ENCODE measurements around the gene AGBL1.

DNA sequence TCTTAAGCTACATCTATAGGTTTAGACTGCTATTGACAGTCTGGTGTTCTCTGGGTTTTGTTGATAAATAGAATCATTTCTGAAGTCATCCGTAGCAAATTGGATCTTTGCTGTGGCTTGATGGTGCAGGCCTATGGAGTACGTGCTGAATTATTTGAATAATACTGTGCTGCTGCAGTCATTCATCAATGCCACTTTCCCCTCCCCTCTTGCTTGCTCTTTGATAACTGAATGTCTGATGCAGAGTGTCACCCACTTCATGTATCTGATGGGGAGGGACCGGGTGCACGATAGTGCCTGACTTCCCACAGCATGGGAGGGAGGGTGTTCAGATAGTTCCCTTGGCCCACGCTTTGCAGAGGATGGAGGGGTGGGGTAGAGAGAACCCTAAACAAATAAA, 179.9 kb downstream of the AGBL1 start:
- TF ChIP-seq POLR2A (IDR thresholded peaks at IDR 0.05), result no peak
- TF ChIP-seq, protein P1, sequence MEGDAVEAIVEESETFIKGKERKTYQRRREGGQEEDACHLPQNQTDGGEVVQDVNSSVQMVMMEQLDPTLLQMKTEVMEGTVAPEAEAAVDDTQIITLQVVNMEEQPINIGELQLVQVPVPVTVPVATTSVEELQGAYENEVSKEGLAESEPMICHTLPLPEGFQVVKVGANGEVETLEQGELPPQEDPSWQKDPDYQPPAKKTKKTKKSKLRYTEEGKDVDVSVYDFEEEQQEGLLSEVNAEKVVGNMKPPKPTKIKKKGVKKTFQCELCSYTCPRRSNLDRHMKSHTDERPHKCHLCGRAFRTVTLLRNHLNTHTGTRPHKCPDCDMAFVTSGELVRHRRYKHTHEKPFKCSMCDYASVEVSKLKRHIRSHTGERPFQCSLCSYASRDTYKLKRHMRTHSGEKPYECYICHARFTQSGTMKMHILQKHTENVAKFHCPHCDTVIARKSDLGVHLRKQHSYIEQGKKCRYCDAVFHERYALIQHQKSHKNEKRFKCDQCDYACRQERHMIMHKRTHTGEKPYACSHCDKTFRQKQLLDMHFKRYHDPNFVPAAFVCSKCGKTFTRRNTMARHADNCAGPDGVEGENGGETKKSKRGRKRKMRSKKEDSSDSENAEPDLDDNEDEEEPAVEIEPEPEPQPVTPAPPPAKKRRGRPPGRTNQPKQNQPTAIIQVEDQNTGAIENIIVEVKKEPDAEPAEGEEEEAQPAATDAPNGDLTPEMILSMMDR (IDR thresholded peaks at IDR 0.05), result no peak

All from heart left ventricle (tissue), 13 donors.